Kidney epithelial cell (primary cell): ENCODE results near the gene TMOD1. TPM values are rescaled to one million over a fixed set of nuclear protein-coding genes. Genes with fewer than 3 reads are reported as not detected.

Experiments used
- DNase-seq: peaks from one replicate; pipeline ENCODE4 v3.0.0-alpha.2; 2010; ENCODE audit warnings: low read depth
- H3K27me3 ChIP-seq: 2 replicates; pipeline ENCODE4 v1.6.0; 2011; ENCODE audit warnings: low read length; ENCODE audit not compliant: control insufficient read depth, insufficient read depth
- H3K36me3 ChIP-seq: 2 replicates; pipeline ENCODE4 v1.5.1; 2011; ENCODE audit warnings: low read length; ENCODE audit not compliant: control insufficient read depth, insufficient read depth
- H3K4me3 ChIP-seq: 2 replicates; pipeline ENCODE4 v1.5.1; 2011; ENCODE audit warnings: low read depth, mild to moderate bottlenecking, control low read depth, low read length
- CTCF ChIP-seq: IDR thresholded peaks from 2 replicates; pipeline ENCODE4 v1.5.1; 2011; ENCODE audit warnings: mild to moderate bottlenecking, moderate library complexity, low read length, control low read depth, inconsistent platforms; ENCODE audit not compliant: insufficient read depth, poor library complexity, severe bottlenecking
- total RNA-seq: library from RNA; depleted of rRNA; stranded (reverse); fragments of >200 nt; gene quantifications from 2 replicates; pipeline ENCODE4 v1.2.3, GENCODE V29; 2015

Gene TMOD1
- total RNA-seq, 1 donor from 2014 or later, result 0.08 TPM

DNA sequence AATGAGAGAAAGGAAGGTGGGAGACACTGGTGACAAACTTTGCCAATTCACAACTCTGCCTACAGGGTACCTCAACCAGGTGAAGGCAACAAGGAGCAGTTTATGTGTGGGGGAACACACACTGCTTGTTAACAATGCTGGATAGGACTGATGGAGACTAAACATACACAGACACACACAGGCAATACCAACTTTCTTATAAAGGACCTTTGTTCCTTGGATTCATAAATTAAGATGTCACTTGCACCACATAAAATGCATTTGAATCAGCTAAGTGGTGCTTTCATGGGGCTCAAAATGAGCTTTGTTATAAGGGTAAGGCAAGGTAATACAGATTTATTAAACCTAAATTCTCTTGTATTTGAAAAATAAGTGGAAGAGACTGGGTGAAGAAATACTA, 127.7 kb downstream of the TMOD1 start:
- no peak for TF ChIP-seq CTCF
- Histone ChIP-seq H3K4me3 (no peak overlapping the region), H3K27me3 (no peaks in the 10 kb centered on the region), H3K36me3 (no peaks in the 10 kb centered on the region)
- DNase-seq, result no peak

- TF ChIP-seq CTCF, result no peak
- DNase-seq, result no peak
- H3K36me3 ChIP-seq, result no peaks in the 10 kb centered on the region
- no peak overlapping the region for H3K4me3 ChIP-seq
- H3K27me3 ChIP-seq, result no peaks in the 10 kb centered on the region
Observed at GRCh38 chr9:97630591-97630990, 129.1 kb downstream of the TMOD1 start.

DNA sequence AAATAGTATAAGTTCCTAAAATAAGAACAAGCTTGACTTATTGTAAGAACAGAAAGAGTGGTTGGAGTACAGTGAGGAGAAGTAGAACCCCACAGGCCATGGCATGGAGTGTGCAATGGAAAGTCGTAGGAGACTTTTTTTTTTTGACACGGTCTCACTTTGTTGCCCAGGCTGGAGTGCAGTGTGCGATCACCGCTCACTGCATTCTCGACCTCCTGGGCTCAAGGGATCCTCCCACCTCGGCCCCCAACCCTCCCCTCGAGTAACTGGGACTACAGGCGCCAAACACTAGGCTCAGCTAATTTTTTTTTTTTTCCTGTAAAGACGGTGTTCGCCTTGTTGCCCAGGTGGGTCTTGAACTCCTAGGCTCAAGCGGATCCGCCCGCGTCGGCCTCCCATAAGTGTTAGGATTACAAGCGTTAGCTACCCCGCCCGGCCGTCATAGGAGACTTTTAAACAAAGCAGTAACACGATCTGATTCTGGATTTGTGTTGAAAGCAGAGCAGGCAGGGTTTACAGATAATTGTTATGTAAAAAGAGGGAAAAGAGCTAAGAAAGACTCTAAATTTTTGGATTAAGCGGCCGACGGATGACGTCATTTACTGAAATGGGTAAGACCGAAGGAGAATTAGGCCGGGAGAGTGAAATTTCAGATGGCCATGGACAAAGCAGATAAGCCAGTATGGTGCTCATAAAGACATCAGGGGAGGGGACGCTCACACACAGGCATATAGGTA, 130.9 kb downstream of the TMOD1 start:
- no peaks in the 10 kb centered on the region for H3K27me3 ChIP-seq
- H3K36me3 ChIP-seq, result no peaks in the 10 kb centered on the region
- no peak for TF ChIP-seq CTCF
- H3K4me3 ChIP-seq, result peak overlapping the region; percentile 100
- DNase-seq, result no peak

DNA sequence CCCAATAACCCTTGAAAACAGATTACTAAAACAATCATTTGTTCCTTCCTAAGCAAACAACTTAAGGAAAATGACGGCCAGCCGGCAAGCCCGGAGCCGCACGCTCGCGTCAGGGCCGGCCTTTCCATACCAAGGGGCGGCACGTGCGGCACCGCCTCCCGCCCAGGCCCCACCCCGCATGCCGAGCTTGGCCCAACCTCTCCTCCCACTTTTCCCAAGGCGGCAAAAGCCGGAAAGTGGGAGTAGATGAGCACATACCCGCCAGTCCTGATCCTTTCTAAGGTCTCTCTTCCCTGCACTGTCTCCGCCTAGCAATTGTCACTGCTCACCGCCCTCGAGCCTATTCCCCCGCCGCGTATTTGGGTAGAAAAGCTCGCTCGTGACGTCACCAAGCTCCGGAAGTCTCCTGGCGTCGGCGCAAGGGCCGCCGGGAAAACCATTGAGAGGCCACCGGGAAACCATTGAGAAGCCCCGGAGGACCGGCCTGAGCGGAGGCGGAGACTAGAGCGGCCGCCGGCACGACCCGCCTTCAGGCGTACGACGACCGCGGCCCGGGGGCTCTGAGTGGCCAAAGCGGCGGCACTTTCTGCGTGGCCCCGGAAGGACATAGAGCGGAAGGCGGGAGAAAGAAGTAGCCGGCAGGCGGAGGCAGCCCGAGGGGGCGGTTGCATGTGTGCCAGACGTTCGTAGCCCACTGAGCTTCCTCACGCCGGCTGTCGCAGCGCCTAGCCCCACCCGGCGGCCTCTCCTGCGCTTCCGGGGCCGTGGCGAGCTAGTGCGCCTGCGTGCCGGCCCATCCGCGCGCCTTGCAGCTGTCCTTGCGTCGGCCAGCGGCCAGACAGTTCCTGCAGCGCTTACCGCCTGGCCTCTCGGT, 131.8 kb downstream of the TMOD1 start, which contains the start of the genes NCBP1 and TSTD2:
TSS of gene NCBP1 (plus strand) at position 837 of the 874 bp plus-strand sequence. CDS start 61 bp downstream, outside the sequence.
TSS of gene TSTD2 (minus strand) at position 384 of the 874 bp plus-strand sequence. CDS start 5,806 bp downstream, outside the sequence.
- no peaks in the 10 kb centered on the region for H3K27me3 ChIP-seq
- peak within 1 kb of the TSS; percentile 100 for H3K4me3 ChIP-seq
- H3K36me3 ChIP-seq, result no peaks in the 10 kb centered on the region
- peak; percentile 90 for DNase-seq
- TF ChIP-seq CTCF, result no peak

DNA sequence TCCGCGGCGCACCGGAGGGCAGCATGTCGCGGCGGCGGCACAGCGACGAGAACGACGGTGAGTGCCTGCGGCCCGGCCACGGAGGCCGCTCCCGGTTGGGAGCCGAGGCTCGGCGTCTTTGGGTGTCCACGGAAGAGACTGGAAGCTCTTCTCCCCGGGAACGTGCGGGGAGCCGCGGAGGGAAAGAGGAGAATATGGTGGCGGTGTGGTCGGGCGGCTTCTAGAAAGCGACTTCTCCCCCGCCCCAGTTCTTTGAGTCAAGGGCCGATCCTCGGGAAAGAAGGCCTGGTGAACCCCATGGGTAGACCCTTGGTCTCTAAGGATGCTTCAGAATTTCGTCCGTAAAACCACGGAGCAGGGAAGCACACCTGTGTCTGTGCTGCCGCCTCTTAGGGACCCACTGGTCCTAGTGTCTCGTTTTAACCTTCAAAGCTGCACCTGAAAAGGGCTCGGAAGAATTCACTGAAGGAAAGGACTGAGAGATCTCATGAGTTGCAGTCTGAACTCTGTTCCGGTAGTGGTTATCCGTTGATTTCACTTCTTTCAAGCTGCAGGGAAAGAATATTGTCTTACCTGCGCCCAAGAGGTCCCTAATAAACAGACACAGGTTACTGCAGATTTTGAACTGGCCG, 132.5 kb downstream of the TMOD1 start:
- no peak for TF ChIP-seq CTCF
- Histone ChIP-seq H3K4me3 (peak overlapping the region; percentile 100), H3K27me3 (no peaks in the 10 kb centered on the region), H3K36me3 (no peaks in the 10 kb centered on the region)
- no peak for DNase-seq
